Glutamatergic neuron (in vitro differentiated cells): ENCODE measurements around the gene ULK2. TPM values are rescaled to one million over a fixed set of nuclear protein-coding genes. Genes with fewer than 3 reads are reported as not detected.

Experiments used
- DNase-seq: peaks from one replicate; pipeline ENCODE4 v3.0.0; 2022
- H3K27ac Mint-ChIP-seq: one replicate; pipeline ENCODE4 v1.8.0; 2020; ENCODE audit warnings: mild to moderate bottlenecking, mixed read lengths, inconsistent platforms; ENCODE audit not compliant: unreplicated experiment
- H3K27me3 Mint-ChIP-seq: one replicate; pipeline ENCODE4 v1.8.0; 2020; ENCODE audit warnings: mild to moderate bottlenecking, moderate library complexity, mixed read lengths, inconsistent platforms; ENCODE audit not compliant: unreplicated experiment
- H3K36me3 Mint-ChIP-seq: one replicate; pipeline ENCODE4 v1.8.0; 2020; ENCODE audit warnings: mild to moderate bottlenecking, mixed read lengths, inconsistent platforms; ENCODE audit not compliant: unreplicated experiment
- H3K4me1 Mint-ChIP-seq: one replicate; pipeline ENCODE4 v1.8.0; 2020; ENCODE audit warnings: mild to moderate bottlenecking, low read depth, mixed read lengths, inconsistent platforms; ENCODE audit not compliant: unreplicated experiment
- H3K4me3 Mint-ChIP-seq: one replicate; pipeline ENCODE4 v1.8.0; 2020; ENCODE audit warnings: mild to moderate bottlenecking, mixed read lengths, inconsistent platforms; ENCODE audit not compliant: unreplicated experiment
- H3K9me3 Mint-ChIP-seq: one replicate; pipeline ENCODE4 v1.8.0; 2020; ENCODE audit warnings: mild to moderate bottlenecking, moderate library complexity, mixed read lengths, inconsistent platforms; ENCODE audit not compliant: unreplicated experiment
- CTCF ChIP-seq: fragments of 200-600 bp; sonication (generic); IDR thresholded peaks from one replicate; pipeline ENCODE4 v1.5.0; 2021; ENCODE audit not compliant: partially characterized antibody, unreplicated experiment
- total RNA-seq: library from RNA; stranded (reverse); fragmentation: NEBNext Ultra II Directional; extraction: Animal tissue kit (Norgen Biotek cat#: 25700); gene quantifications from one replicate; pipeline ENCODE4 v1.2.1, GENCODE V29; 2021; ENCODE audit not compliant: unreplicated experiment

ULK2 gene
- total RNA-seq, 1 donor from 2014 or later: 42.3 TPM

GRCh38 chr17:19904924-19905323, 37.2 kb upstream of the ULK2 start:
- no peak for TF ChIP-seq CTCF
- Mint-ChIP-seq H3K36me3 (no peaks in the 10 kb centered on the region), H3K27ac (no peak overlapping the region), H3K4me1 (no peaks in the 10 kb centered on the region), H3K27me3 (no peaks in the 10 kb centered on the region), H3K4me3 (no peak overlapping the region), H3K9me3 (no peaks in the 10 kb centered on the region)
- DNase-seq: no peak

- H3K9me3 Mint-ChIP-seq: no peaks in the 10 kb centered on the region
- no peaks in the 10 kb centered on the region for H3K4me1 Mint-ChIP-seq
- no peak for DNase-seq
- no peak for TF ChIP-seq CTCF
- no peaks in the 10 kb centered on the region for H3K27me3 Mint-ChIP-seq
- H3K27ac Mint-ChIP-seq: no peak overlapping the region
- no peak overlapping the region for H3K4me3 Mint-ChIP-seq
- no peaks in the 10 kb centered on the region for H3K36me3 Mint-ChIP-seq
Observed at GRCh38 chr17:19904412-19904811, 36.7 kb upstream of the ULK2 start.

GRCh38 chr17:19900809-19901208, 33.1 kb upstream of the ULK2 start:
- DNase-seq: no peak
- Mint-ChIP-seq H3K36me3 (no peaks in the 10 kb centered on the region), H3K9me3 (no peaks in the 10 kb centered on the region), H3K4me3 (no peak overlapping the region), H3K27me3 (peaks cover 2% of the 10 kb centered on the region), H3K4me1 (no peaks in the 10 kb centered on the region), H3K27ac (no peak overlapping the region)
- no peak for TF ChIP-seq CTCF

- peaks cover 3% of the 10 kb centered on the region for H3K27me3 Mint-ChIP-seq
- no peaks in the 10 kb centered on the region for H3K9me3 Mint-ChIP-seq
- H3K27ac Mint-ChIP-seq: no peak overlapping the region
- H3K4me3 Mint-ChIP-seq: no peak overlapping the region
- no peaks in the 10 kb centered on the region for H3K4me1 Mint-ChIP-seq
- DNase-seq: no peak
- no peaks in the 10 kb centered on the region for H3K36me3 Mint-ChIP-seq
- TF ChIP-seq CTCF: no peak
Observed at GRCh38 chr17:19897903-19898302, 30.2 kb upstream of the ULK2 start.

- Mint-ChIP-seq H3K36me3 (no peaks in the 10 kb centered on the region), H3K27ac (no peak overlapping the region), H3K4me3 (no peak overlapping the region), H3K27me3 (peaks cover 3% of the 10 kb centered on the region), H3K4me1 (no peaks in the 10 kb centered on the region), H3K9me3 (no peaks in the 10 kb centered on the region)
- no peak for DNase-seq
- TF ChIP-seq CTCF: no peak
Observed at GRCh38 chr17:19897090-19897837, 29.5 kb upstream of the ULK2 start.
